HG03558 (cell line): ENCODE measurements around the gene LGALS7B.

ENCODE experiments used
- ATAC-seq: cut with Tn5 transposase; IDR thresholded peaks from one replicate; pipeline ENCODE4 v1.9.1; 2021; ENCODE audit warnings: moderate number of reproducible peaks; ENCODE audit not compliant: unreplicated experiment; ENCODE audit errors: extremely low read depth

LGALS7B gene

DNA sequence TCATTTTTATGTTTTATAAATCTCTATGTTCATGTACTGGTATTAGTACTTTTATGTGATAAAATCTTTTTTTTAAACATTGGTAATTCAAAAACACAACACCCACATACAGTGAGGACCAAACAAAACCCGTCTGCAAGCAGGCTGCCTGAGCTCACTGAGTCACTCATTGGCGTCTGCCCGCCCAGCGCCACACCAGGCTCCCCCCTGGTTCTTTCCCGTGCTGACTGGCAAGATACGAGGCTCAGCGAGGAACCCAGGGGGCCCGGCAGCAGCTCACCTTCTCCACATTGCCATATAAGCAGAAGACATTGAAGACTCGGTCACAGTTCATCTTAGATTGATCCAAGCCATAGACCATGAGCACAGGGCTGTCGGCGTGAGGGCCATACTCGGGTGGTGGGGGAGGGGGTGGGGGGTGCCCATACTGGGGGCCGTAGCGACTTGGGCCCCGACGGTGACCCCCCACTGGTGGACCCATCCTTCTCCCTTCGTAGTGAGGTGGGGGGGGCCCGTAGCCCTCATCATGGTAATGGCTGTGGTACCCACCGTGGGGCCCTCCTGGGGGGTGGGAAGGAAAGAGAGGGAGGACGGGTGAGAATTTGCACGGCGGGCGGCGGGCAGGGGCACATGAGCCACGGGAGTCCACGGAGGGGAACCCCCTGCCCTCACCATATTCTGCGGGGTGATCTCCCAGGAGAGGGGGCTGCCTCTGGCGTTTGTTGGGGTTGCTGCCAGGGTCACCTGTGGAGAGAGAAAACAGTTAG, 51.0 kb downstream of the LGALS7B start:
- no peak for ATAC-seq

- ATAC-seq, result no peak
These were observed 51.6 kb downstream of the LGALS7B start for GRCh38 chr19:38840583-38840968.
